Ovary (tissue), 9 donors: ENCODE results near the gene COX4I2. TPM values are rescaled to one million over a fixed set of nuclear protein-coding genes. Genes with fewer than 3 reads are reported as not detected.

Experiments used
- DNase-seq, 5 donors: peaks; one replicate each; pipeline ENCODE4 v3.0.0-alpha.2; 2019 to 2020
- H3K27ac ChIP-seq, 2 donors: fragments of 200-600 bp; one replicate each; pipeline versions ENCODE4 v1.5.1 to v1.8.0; 2019 to 2022
- H3K27me3 ChIP-seq: fragments of 200-600 bp; one replicate; pipeline ENCODE4 v1.8.0; 2022
- H3K36me3 ChIP-seq: fragments of 200-600 bp; sonication (generic); one replicate; pipeline ENCODE4 v1.5.1; 2019
- H3K4me1 ChIP-seq: one replicate; pipeline ENCODE4 v1.8.1; 2013; ENCODE audit warnings: mild to moderate bottlenecking, moderate library complexity; ENCODE audit not compliant: insufficient read depth
- H3K4me3 ChIP-seq: fragments of 200-600 bp; sonication (generic); one replicate; pipeline ENCODE4 v1.5.1; 2017
- H3K9me3 ChIP-seq, 2 donors: fragments of 200-600 bp in 1 of 2; sonication (generic) in 1 of 2; one replicate each; pipeline versions ENCODE4 v1.5.1 to v1.8.1; 2013 to 2019; ENCODE audit warnings: mild to moderate bottlenecking in 1 of 2, moderate library complexity in 1 of 2
- EP300 ChIP-seq: sonication (generic); formaldehyde crosslinking; IDR thresholded peaks from one replicate; pipeline ENCODE4 v1.6.1; 2017; ENCODE audit warnings: antibody characterized with exemption
- POLR2A ChIP-seq: fragments of 450-650 bp; IDR thresholded peaks from one replicate; pipeline ENCODE4 v1.6.1; 2017; ENCODE audit warnings: antibody characterized with exemption, mild to moderate bottlenecking, moderate library complexity
- WGBS, 3 donors: extraction: QIAGEN DNeasy Blood & Tissue Kit in 1 of 3; methylation state at CpG; one replicate each; pipeline versions ENCODE4 v1.1.5 to v1.1.7; 2013 to 2017; 5-methylcytosine and 5-hydroxymethylcytosine counted together
- intact Hi-C, 4 donors: fragments of 100-400 bp; cut with DNase I; formaldehyde crosslinking; loops; one replicate each; pipeline versions ENCODE4 v1.11.0 to v1.15.1; 2022 to 2023
- polyA plus RNA-seq, 2 donors: library from polyadenylated mRNA; stranded (reverse); fragments of 200-250 nt in 1 of 2; fragments of 350-450 nt in 1 of 2; fragmentation: Illumina TruSeq in 1 of 2; extraction: RNeasy Lipid Tissue Mini Kit (QIAGEN cat#74804) in 1 of 2; gene quantifications; one replicate each; pipeline ENCODE4 v1.2.3, GENCODE V29; 2013 to 2014
- total RNA-seq, 7 donors: library from RNA; depleted of rRNA in 2 of 7; stranded (reverse); fragments of >200 nt in 2 of 7; fragmentation: NEBNext Ultra II Directional in 3 of 7; extraction: Animal tissue kit (Norgen Biotek cat#: 25700) in 3 of 7; gene quantifications; one replicate each; pipeline versions ENCODE4 v1.1.0 to v1.2.4, GENCODE V29; 2016 to 2023
- TF ChIP-seq, protein P1 (sequence below), 3 donors: fragments of 450-650 bp in 2 of 3; fragments of 200-600 bp in 1 of 3; IDR thresholded peaks; one replicate each; pipeline versions ENCODE4 v1.5.1 to v1.8.0; 2016 to 2022; ENCODE audit warnings: antibody characterized with exemption in 3 of 3, mild to moderate bottlenecking in 1 of 3
- donor health status: DM: no; HTN: no; CAD: no; lungs with moderate emphysema.
- donor health status: DM: no; HTN: no; CAD: no.
- donor health status: Bipolar disorder and iron deficiency.
- donor health status: DM: yes; HTN: yes; CAD: no.
- donor health status: DM: no; HTN: no; CAD: no.
- donor health status: DM: yes; HTN: yes; CAD: no.

The COX4I2 gene
- total and polyA plus RNA-seq, 9 donors: 1.1 to 6.6 (median 2.4) TPM; not detected in 1

- TF ChIP-seq, protein P1, sequence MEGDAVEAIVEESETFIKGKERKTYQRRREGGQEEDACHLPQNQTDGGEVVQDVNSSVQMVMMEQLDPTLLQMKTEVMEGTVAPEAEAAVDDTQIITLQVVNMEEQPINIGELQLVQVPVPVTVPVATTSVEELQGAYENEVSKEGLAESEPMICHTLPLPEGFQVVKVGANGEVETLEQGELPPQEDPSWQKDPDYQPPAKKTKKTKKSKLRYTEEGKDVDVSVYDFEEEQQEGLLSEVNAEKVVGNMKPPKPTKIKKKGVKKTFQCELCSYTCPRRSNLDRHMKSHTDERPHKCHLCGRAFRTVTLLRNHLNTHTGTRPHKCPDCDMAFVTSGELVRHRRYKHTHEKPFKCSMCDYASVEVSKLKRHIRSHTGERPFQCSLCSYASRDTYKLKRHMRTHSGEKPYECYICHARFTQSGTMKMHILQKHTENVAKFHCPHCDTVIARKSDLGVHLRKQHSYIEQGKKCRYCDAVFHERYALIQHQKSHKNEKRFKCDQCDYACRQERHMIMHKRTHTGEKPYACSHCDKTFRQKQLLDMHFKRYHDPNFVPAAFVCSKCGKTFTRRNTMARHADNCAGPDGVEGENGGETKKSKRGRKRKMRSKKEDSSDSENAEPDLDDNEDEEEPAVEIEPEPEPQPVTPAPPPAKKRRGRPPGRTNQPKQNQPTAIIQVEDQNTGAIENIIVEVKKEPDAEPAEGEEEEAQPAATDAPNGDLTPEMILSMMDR (IDR thresholded peaks at IDR 0.05): no peak
- no peak for TF ChIP-seq POLR2A
- TF ChIP-seq EP300: no peak
- intact Hi-C loops: no loop called here
- no peak overlapping the region for H3K27ac ChIP-seq
Measured at GRCh38 chr20:31638816-31639215, 1.1 kb downstream of the COX4I2 start.

GRCh38 chr20:31640259-31640658 is 2.5 kb downstream of the COX4I2 start:
- no peaks in the 10 kb centered on the region for H3K27me3 ChIP-seq
- TF ChIP-seq, protein P1 (IDR thresholded peaks at IDR 0.05): no peak
- no peak for TF ChIP-seq POLR2A
- TF ChIP-seq EP300: no peak
- H3K4me1 ChIP-seq: no peaks in the 10 kb centered on the region
- WGBS, 3 donors: 64 to 81% (median 75%) methylated on average over 3 of the region's 3 CpGs
- intact Hi-C loops: no loop called here
- no peaks in the 10 kb centered on the region for H3K9me3 ChIP-seq
- H3K27ac ChIP-seq: no peak overlapping the region
- H3K4me3 ChIP-seq: no peak overlapping the region
- no peak for DNase-seq
- no peaks in the 10 kb centered on the region for H3K36me3 ChIP-seq

More at GRCh38 chr20:31638816-31639215, 1.1 kb downstream of the COX4I2 start:
- no peaks in the 10 kb centered on the region for H3K4me1 ChIP-seq
- H3K4me3 ChIP-seq: no peak overlapping the region
- H3K9me3 ChIP-seq: no peaks in the 10 kb centered on the region
- WGBS, 3 donors: 67 to 71% (median 68%) methylated on average over 4 of the region's 4 CpGs
- no peak for DNase-seq
- no peaks in the 10 kb centered on the region for H3K27me3 ChIP-seq
- no peaks in the 10 kb centered on the region for H3K36me3 ChIP-seq

DNA sequence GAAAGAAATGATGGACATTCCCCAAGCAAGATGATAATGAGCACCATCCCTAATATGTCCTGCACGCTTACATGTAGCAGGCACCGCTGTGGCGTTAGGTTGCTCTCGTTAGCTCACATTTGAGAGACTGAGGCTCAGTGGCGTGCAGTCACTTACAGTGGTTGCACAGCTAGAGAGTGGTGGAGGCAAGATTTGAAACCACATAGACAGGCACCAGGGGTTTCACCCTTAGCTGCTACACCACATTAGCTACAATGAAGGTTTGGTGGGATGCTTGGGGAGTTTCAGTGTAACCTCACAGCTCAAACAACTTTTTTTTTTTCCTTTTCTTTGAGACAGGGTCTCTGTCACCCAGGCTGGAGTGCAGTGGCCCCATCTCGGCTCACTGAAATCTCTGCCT is 3.7 kb downstream of the COX4I2 start:
- intact Hi-C loops: no loop called here
- no peak overlapping the region for H3K4me3 ChIP-seq
- DNase-seq: no peak
- H3K36me3 ChIP-seq: no peaks in the 10 kb centered on the region
- no peaks in the 10 kb centered on the region for H3K9me3 ChIP-seq
- TF ChIP-seq, protein P1 (IDR thresholded peaks at IDR 0.05): no peak
- no peak for TF ChIP-seq POLR2A
- TF ChIP-seq EP300: no peak
- no peak overlapping the region for H3K27ac ChIP-seq
- WGBS, 3 donors: 88 to 94% (median 91%) methylated on average over 6 of the region's 6 CpGs
- H3K27me3 ChIP-seq: no peaks in the 10 kb centered on the region
- H3K4me1 ChIP-seq: no peaks in the 10 kb centered on the region

DNA sequence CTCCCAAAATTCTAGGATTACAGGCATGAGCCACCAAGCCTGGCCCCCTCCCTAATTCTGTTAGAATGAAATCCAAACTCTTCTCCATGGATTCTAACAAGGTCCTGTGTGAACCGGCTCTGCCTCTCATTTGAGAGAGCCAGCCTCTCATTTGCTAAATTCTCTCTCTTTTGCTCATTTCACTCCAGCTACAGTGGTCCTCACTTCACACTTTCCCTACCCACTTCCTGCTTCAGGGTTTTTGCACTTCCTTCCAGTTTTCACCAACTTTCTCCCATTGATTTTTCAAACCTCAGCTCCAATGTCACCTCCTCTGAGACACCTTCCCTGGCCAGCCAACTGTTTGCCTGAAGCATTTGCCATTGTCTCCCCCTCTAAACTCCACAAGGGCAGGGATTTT is 5.1 kb downstream of the COX4I2 start:
- DNase-seq: no peak
- Histone ChIP-seq H3K4me3 (no peak overlapping the region), H3K4me1 (no peaks in the 10 kb centered on the region), H3K27me3 (no peaks in the 10 kb centered on the region), H3K36me3 (no peaks in the 10 kb centered on the region), H3K27ac (no peak overlapping the region), H3K9me3 (no peaks in the 10 kb centered on the region)
- TF ChIP-seq, protein P1 (IDR thresholded peaks at IDR 0.05): no peak
- TF ChIP-seq EP300: no peak
- no peak for TF ChIP-seq POLR2A
- 56 to 79% (median 64%) methylated on average over 1 of the region's 1 CpG for WGBS, 3 donors
- intact Hi-C loops: no loop called here
